K562 (cell line): ENCODE measurements around the gene RAB13.

Experiments
- CHD2 ChIP-seq: IDR thresholded peaks from 2 replicates; pipeline ENCODE4 v1.6.1; 2011; ENCODE audit warnings: low read depth, low read length
- COPS2 ChIP-seq: fragments of 450-650 bp; conservative IDR thresholded peaks from 2 replicates; pipeline ENCODE4 v1.6.1; 2016; ENCODE audit warnings: mild to moderate bottlenecking, moderate library complexity
- CTCF ChIP-seq, 3 experiments: IDR thresholded peaks in 2 of 3; conservative IDR thresholded peaks in 1 of 3; 2 replicates each; pipeline ENCODE4 v1.5.1; 2011 to 2012; ENCODE audit warnings: low read length in 3 of 3, mild to moderate bottlenecking in 3 of 3, control low read depth in 2 of 3, improper control_type of control experiment in 1 of 3, inconsistent platforms in 1 of 3, low read depth in 1 of 3, mixed read lengths in 1 of 3, moderate library complexity in 1 of 3; ENCODE audit not compliant: insufficient read depth in 2 of 3
- MAFK ChIP-seq: IDR thresholded peaks from 2 replicates; pipeline ENCODE4 v1.6.1; 2011; ENCODE audit warnings: low read length, improper control_type of control experiment
- MEIS2 ChIP-seq: fragments of 450-650 bp; IDR thresholded peaks from 2 replicates; pipeline ENCODE4 v1.6.1; 2014; ENCODE audit warnings: mild to moderate bottlenecking; ENCODE audit not compliant: partially characterized antibody
- SMAD1 ChIP-seq: fragments of 150-350 bp; IDR thresholded peaks from 2 replicates; pipeline ENCODE4 v1.6.1; 2014; ENCODE audit warnings: low read length, low read depth; ENCODE audit not compliant: partially characterized antibody
- ZNF165 ChIP-seq: fragments of 250-450 bp; sonication (Bioruptor Pico); IDR thresholded peaks from 2 replicates; pipeline ENCODE4 v1.4.0; 2020; ENCODE audit warnings: borderline replicate concordance
- TF ChIP-seq, protein P1 (sequence below): fragments of 250-450 bp; sonication (Bioruptor Pico); IDR thresholded peaks from 2 replicates; pipeline ENCODE4 v1.8.0; 2021; ENCODE audit warnings: moderate library complexity, mild to moderate bottlenecking, inconsistent platforms
- TF ChIP-seq, protein P2 (sequence below): fragments of 200-800 bp; sonication (Bioruptor generic); IDR thresholded peaks from 2 replicates; pipeline ENCODE4 v1.6.1; 2016; ENCODE audit warnings: missing genetic modification characterization, missing compliant biosample characterization

DNA sequence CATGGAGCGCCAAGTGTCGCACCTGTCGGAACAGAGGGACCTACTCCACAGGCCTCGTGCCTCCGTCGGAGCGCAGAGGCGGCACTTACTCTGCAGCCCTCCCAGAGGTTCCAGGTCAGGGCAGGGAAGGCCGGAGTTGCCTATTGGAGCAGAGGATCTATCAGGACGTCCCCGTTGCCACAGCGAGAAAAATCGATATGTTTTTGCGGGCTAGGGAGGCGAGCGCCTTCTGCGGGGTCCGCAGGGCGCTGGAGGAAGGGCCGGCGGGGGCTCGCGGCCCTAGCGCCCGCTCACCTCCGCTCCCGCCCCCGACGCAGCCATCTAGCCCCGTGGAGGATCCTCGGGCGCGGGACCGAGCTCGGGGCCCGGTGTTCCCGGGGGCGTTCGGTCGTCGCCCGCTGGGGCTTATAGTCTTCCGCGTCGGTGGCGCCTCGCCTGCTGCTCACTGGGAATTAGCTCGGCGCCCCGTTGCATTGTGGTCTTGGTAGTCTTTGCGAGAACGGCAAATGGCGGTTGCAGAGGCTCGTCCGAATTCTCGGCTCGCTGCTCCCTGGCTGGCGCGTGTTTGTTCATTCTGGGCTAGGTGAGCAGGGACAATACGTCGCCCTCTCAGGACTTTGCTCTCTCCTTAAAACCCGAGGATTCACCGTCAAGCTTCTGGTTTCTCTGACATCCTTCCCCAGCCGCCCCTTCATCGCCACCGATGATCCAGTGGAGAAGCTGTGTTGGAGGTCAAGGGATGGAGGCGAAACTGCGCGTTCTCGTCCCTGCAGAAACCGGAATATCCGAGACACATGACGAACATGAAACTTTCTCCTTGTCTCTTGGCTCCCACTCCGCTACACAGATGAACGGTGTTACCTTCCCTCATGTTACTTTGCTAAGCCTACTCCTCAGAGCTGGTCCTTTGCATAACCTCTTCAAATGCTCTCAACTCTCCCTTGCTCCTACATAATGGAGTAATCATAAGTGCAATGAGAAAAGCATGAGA lies 8.6 kb downstream of the RAB13 start, which contains the start of gene JTB:
- TF ChIP-seq, protein P1, sequence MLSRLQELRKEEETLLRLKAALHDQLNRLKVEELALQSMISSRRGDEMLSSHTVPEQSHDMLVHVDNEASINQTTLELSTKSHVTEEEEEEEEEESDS (CRISPR knock-in tag) = no peak
- TF ChIP-seq MEIS2 = no peak
- TF ChIP-seq COPS2 = no peak
- TF ChIP-seq SMAD1 = no peak
- 0 out of 6 replicates have a peak, but pooled peaks of 1 of the 3 experiments have one; percentile 4 for TF ChIP-seq CTCF (IDR thresholded peaks at IDR 0.05 in 2 of 3, conservative IDR thresholded peaks at IDR 0.05 in 1 of 3; ENCODE audit: insufficient read depth in 2 of 3, low read depth in 1 of 3, low read length in 3 of 3)
- TF ChIP-seq ZNF165 (CRISPR knock-in tag) = no peak
- TF ChIP-seq, protein P2, sequence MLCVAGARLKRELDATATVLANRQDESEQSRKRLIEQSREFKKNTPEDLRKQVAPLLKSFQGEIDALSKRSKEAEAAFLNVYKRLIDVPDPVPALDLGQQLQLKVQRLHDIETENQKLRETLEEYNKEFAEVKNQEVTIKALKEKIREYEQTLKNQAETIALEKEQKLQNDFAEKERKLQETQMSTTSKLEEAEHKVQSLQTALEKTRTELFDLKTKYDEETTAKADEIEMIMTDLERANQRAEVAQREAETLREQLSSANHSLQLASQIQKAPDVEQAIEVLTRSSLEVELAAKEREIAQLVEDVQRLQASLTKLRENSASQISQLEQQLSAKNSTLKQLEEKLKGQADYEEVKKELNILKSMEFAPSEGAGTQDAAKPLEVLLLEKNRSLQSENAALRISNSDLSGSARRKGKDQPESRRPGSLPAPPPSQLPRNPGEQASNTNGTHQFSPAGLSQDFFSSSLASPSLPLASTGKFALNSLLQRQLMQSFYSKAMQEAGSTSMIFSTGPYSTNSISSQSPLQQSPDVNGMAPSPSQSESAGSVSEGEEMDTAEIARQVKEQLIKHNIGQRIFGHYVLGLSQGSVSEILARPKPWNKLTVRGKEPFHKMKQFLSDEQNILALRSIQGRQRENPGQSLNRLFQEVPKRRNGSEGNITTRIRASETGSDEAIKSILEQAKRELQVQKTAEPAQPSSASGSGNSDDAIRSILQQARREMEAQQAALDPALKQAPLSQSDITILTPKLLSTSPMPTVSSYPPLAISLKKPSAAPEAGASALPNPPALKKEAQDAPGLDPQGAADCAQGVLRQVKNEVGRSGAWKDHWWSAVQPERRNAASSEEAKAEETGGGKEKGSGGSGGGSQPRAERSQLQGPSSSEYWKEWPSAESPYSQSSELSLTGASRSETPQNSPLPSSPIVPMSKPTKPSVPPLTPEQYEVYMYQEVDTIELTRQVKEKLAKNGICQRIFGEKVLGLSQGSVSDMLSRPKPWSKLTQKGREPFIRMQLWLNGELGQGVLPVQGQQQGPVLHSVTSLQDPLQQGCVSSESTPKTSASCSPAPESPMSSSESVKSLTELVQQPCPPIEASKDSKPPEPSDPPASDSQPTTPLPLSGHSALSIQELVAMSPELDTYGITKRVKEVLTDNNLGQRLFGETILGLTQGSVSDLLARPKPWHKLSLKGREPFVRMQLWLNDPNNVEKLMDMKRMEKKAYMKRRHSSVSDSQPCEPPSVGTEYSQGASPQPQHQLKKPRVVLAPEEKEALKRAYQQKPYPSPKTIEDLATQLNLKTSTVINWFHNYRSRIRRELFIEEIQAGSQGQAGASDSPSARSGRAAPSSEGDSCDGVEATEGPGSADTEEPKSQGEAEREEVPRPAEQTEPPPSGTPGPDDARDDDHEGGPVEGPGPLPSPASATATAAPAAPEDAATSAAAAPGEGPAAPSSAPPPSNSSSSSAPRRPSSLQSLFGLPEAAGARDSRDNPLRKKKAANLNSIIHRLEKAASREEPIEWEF (CRISPR knock-in tag) = no peak
- no peak for TF ChIP-seq CHD2
- TF ChIP-seq MAFK = no peak
